IPS DF 4.7 (cell line): Measurements from ENCODE around the gene PRR14.
"Not testable (repeated sequence)": the region's sequence is repeated elsewhere in the genome, so short reads cannot be mapped to it uniquely, and the experiment has no call there.

Experiments used
- DNase-seq: peaks from one replicate; pipeline ENCODE4 v3.0.0-alpha.2; 2013; ENCODE audit warnings: low spot score; ENCODE audit errors: extremely low read depth

PRR14 gene

GRCh38 chr16:30632454-30632853, 18.3 kb upstream of the PRR14 start:
- not testable (repeated sequence) for DNase-seq

- no peak for DNase-seq
These were observed 17.2 kb upstream of the PRR14 start for GRCh38 chr16:30633526-30633925.

DNA sequence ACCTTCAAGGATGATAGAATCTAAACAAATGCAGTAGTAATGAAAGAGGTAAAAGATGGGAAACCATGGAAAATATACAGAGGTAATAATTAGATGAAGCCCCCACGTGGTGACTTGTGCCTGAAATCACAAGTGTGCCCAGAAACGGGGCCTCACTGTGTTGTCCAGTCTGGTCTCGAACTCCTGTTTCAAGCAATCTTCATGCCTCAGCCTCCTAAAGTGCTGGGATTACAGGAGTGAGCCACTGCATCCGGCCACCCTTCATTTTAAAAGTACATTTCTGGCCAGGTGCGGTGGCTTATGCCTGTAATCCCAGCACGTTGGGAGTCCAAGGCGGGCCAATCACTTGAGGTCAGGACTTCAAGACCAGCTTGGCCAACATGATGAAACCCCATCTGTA, 14.2 kb upstream of the PRR14 start:
- DNase-seq: no peak

DNA sequence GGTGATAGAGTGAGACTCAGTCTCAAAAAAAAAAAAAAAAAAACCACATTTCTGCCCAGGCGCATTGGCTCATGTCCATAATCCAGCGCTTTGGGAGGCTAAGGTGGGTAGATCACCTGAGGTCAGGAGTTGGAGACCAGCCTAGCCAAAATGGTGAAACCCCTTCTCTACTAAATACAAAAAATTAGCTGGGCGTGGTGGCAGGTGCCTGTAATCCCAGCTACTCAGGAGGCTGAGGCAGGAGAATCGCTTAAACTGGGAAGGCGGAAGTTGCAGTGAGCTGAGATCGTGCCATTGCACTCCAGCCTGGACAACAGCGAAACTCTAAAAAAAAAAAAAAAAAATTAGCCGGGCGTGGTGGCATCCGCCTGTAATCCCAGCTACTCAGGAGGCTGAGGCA, 13.6 kb upstream of the PRR14 start:
- DNase-seq: not testable (repeated sequence)

- no peak for DNase-seq
These were observed 12.8 kb upstream of the PRR14 start for GRCh38 chr16:30637944-30638343.

DNA sequence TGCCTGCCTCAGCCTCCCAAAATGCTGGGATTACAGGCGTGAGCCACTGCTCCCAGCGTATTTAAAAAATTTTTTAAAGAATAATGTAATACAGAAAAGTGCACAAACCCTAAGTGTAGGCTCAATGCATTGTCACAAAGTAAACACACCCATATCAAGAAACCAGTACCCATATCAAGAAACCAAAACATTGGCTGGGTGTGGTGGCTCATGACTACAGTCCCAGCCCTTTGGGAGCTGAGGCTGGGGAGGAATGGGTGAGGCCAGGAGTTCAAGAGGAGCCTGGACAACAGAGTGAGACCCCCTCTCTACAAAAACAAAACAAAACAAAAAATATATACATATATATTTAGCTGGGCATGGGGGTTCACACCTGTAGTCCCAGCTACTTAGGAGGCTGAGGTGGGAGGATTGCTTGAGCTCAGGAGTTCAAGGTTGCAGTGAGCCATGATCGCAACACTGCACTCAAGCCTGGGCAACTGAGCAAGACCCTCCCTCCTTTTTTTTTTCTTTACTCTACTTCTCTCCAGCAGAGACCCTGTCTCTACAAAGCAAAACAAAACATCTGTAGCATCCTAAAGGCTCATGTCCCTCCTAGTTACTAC, 9.3 kb upstream of the PRR14 start:
- DNase-seq: no peak

GRCh38 chr16:30644334-30644830, 6.4 kb upstream of the PRR14 start:
- no peak for DNase-seq

GRCh38 chr16:30645727-30646126, 5.0 kb upstream of the PRR14 start:
- no peak for DNase-seq

DNA sequence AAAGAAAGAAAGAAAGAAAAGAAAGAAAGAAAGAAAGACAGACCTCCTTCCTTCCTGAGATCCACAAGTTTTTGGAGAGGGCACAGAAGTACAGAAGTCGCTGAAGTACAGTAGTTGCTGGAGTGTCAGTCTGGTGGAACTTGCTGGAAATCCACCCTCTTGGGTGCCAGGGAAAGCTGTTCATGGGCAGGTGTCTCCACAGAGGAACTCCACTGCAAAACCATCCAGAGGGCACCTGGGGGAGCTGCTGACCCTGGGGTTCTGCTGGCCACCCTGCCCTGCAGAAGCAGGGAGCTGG, 3.5 kb upstream of the PRR14 start:
- no peak for DNase-seq

DNA sequence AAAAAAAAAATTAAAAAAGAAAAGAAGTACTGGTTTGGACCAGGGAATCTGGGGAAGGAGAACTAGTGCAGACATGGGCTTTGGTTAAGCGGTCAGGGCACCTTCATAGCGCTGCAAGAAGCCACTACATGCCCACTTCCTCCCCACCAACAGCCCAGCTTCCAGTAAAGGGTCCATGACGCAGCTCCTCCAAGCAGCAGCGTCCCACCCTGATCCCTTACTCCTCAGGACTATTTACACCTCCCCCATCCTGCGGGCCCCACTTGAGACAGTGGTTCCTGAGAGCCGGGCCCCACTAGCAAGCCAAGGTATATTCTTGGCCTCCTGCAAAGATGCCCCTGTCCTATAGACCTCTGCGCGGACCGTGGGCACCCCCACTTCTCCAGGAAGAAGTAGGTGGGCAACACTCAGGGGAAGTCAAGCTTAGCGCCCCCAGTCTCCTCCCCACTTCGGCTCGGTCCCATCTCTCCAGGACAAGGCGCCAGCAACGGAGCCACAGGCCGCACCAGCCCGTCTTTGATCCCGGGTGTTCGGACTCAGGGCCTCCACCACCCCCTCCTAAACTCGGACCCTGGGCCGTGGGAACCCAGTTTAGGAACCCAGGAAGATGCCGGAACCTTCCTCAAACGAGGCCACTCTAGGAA, 913 bp upstream of the PRR14 start:
- no peak for DNase-seq

DNA sequence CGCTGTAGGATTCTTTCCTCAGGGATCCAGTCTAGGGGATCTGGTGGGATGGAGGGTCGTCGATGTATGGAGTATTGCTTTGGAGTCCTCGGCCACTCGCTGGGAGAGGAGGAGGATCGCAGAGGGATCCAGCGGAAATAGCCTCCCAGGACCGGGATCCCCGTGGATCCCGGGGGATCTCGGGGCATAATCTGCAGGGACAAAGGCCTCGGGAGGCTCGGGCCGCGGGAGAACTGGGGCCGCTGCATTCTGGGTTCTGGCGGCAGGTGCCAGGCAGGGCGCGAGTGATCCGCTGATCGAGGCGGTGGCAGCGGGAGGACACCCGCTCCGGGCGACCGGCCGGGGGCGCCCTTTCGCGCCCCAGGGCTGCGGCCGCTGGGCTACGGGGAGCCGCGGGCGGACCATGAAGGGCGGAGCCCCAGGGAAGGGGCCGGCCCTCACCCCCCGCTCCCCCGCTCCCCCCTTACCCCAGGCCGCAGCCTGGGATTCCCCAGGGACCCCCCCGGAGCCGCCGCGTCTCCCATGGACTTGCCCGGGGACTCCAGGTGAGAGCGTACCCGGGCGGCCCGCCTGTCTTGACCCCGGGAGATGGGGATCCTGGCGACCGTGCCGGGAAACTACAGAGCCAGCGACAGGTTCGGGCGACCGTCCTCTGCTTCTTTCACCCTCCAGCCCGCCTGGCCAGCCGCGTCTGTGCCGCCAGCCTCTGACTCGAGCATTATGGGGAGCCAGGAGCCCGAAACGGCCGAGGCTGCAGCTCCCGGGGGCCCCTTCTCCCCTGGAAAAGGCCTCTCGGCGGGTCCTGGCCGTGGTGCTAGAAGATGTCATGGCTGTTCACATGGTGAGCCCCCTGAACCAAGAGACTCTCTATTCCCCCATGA, 604 bp downstream of the PRR14 start:
- no peak for DNase-seq

GRCh38 chr16:30652005-30652296, 1.2 kb downstream of the PRR14 start:
- no peak for DNase-seq

- DNase-seq: no peak
These were observed 2.0 kb downstream of the PRR14 start for GRCh38 chr16:30652718-30653117.

GRCh38 chr16:30654856-30655255, 4.1 kb downstream of the PRR14 start:
- DNase-seq: no peak

DNA sequence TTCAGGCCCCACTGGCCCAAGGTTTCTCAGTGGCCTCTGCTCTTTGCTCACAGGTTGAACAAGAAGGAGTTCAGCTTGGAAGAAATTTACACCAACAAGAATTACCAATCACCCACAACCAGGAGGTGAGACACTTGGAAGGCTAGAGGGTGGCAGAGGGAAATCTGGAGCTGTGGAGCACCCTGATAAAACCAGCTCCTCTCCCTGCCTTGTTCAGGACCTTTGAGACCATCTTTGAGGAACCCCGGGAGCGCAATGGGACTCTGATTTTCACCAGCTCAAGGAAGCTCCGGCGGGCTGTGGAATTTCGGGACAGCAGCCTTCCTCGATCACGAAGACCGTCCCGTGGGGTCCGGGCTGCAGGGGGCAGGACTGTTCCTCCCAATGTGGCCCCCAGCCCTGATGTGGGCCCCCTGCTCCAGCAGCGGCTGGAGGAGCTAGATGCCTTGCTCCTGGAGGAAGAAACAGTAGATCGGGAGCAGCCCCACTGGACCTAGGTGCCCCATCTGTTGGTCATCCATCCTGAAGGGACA, 5.1 kb downstream of the PRR14 start:
- DNase-seq: no peak

DNA sequence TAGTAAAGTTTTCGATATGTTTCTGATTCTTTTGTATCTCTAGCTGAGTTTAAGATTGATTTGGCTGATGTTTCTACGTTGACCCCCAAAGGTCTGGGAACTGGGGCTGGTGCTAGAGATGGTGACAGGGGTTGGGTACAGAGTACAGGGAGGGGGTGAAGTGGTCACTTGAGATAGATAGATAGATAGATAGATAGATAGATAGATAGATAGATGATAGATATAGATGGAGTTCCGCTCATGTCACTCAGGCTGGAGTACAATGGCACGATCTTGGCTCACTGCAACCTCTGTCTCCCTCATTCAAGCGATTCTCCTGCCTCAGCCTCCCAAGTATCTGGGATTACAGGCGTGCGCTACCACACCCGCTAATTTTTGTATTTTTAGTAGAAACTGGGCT, 5.6 kb downstream of the PRR14 start:
- DNase-seq: no peak

GRCh38 chr16:30656974-30657865, 6.5 kb downstream of the PRR14 start:
- DNase-seq: no peak

DNA sequence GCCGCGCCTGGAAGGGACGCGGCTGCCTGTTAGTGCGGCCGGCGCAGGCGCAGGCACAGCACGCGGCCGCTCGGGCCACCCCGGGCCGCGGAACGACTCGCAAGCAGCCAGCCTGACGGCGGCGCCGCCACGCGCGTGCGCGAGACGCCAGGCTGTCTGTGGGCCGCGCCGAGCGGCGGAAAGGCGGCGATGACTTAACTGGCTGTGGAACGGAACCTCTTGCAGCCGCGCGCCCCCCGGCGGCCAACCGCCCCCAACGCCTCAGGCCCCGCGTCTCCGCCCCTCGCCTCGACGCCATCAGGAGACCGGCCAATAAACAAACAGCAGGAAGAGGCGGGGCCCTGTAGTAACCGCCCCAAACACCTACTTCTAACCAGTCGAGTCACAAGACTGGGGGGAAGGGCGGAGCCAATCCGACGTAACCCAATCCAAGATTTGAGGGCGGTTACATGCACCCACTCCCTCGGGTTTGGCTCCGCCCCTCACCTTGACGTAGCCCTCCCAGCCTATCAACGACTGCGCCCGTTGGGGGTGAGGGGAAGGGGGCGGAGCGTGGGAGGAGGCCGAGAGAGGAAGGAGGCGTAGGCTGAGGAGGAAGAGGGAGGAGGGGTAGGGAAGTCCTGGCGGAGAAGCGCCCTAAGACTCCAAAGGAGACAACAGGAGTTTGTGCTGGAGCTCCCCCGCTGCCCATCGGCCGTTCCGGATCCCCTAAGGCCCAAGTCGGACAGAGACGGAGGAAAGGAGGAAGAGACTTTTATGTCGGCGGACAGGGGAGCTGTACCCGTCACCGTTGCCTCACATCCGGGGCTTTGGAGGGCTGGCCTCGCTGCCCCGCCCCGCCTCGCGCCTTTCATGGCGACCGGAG, 7.3 kb downstream of the PRR14 start, which contains the start of gene FBRS:
Gene FBRS, plus strand, starts transcription at position 566 of the 865 bp plus-strand sequence. CDS start 1,088 bp downstream, outside the sequence.
- DNase-seq: peak; percentile 99

- no peak for DNase-seq
These were observed 8.2 kb downstream of the PRR14 start for GRCh38 chr16:30658731-30659506.
